ENCODE measurements around the gene AVPR2. TPM values are rescaled to one million over a fixed set of nuclear protein-coding genes. Genes with fewer than 3 reads are reported as not detected.

The AVPR2 gene
- polyA plus RNA-seq, 1 donor from 2014 or later = not detected

DNA sequence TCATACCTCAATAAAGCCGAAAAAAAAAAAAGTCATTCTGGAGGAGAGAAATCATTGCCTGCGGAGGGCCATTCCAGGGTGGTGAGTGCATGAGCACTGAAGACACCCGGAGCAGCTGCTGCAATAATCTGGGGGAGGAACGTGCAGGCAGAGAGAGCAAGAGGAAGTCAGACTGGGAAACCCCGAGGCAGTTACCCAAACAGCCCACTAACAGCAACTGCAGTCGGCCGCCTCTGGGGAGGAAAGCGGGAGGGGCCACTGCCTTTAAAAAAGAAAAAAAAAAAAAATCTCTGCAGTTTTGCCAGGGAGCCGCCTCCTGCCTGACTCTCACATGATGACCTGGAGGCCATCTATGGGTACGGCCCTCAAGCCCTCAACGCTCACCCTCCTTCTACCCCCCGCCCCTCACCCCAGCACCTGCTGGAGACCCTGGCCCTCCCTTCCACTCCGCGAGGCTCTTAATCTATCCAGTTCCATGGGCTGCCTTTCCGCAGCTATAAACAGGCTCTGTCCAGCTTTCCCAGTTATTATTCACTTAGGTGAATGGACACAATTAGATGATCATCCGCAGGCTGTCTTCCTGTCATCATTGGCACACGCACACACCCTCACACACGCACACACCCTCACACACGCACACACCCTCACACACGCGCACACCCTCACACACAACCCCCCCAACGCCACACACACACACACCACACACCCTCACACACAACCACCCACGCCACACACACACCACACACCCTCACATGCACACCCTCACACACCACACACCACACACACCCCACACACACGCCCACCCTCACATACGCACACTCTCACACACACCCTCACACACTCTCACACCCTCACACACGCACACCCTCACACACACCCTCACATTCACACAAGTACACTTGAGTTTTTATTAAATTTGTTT, 3.4 kb upstream of the AVPR2 start:
- Histone ChIP-seq H2AFZ (ENCODE audit: low read depth, low read length) (no peak overlapping the region), H3K27ac (ENCODE audit: low read length) (no peak overlapping the region), H3K27me3 (ENCODE audit: insufficient read depth, low read depth, low read length) (no peaks in the 10 kb centered on the region), H3K9ac (ENCODE audit: low read length) (no peak overlapping the region), H3K9me3 (ENCODE audit: low read length) (no peaks in the 10 kb centered on the region), H3K36me3 (ENCODE audit: insufficient read depth, low read length) (no peaks in the 10 kb centered on the region), H4K20me1 (ENCODE audit: insufficient read depth) (no peaks in the 10 kb centered on the region), H3K9me2 (ENCODE audit: insufficient read depth, low read length) (no peaks in the 10 kb centered on the region), H3K4me3 (ENCODE audit: low read length) (no peak overlapping the region), H3K4me2 (ENCODE audit: low read length) (no peak overlapping the region), H3F3A (ENCODE audit: insufficient read depth, low read length, poor library complexity, severe bottlenecking) (no peaks in the 10 kb centered on the region), H3K79me2 (replicated peaks; ENCODE audit: insufficient read depth, low read length) (no peaks in the 10 kb centered on the region)
- TF ChIP-seq REST (IDR thresholded peaks at IDR 0.05; ENCODE audit: borderline replicate concordance) (no peak), SMC3 (conservative IDR thresholded peaks at IDR 0.05; ENCODE audit: poor library complexity) (no peak), EZH2 (IDR thresholded peaks at IDR 0.05; ENCODE audit: borderline replicate concordance, insufficient read depth, low read length, poor library complexity, severe bottlenecking) (no peak), EP300 (conservative IDR thresholded peaks at IDR 0.05; ENCODE audit: poor library complexity, severe bottlenecking) (no peak), MXI1 (conservative IDR thresholded peaks at IDR 0.05; ENCODE audit: poor library complexity, severe bottlenecking) (no peak), RAD21 (conservative IDR thresholded peaks at IDR 0.05) (no peak), POLR2AphosphoS5 (IDR thresholded peaks at IDR 0.05) (no peak), TAF1 (IDR thresholded peaks at IDR 0.05; ENCODE audit: low read depth) (no peak), CTCF (IDR thresholded peaks at IDR 0.05; ENCODE audit: poor library complexity, severe bottlenecking) (no peak)

DNA sequence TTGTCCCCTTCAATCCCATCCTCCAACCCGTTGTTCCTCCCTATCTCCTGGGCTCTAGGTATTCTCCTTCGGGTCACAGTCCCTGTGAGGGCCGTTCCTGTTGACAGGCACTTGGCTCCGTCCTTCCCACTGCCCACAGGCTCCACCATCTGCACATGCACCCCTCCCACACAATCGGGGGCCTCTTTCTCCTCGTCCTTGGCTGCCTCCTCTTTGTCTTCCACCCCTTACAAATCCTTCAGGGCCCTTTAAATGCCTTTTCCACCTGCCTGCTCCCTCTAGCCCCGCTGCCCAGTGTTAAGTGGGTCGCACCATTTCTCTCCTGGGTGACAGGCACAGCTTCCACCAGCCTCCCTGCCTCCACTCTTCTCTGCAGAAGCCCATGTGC, 2.7 kb upstream of the AVPR2 start:
- Histone ChIP-seq H3K9ac (ENCODE audit: low read length) (no peak overlapping the region), H2AFZ (ENCODE audit: low read depth, low read length) (no peak overlapping the region), H3K27me3 (ENCODE audit: insufficient read depth, low read depth, low read length) (no peaks in the 10 kb centered on the region), H3K9me2 (ENCODE audit: insufficient read depth, low read length) (no peaks in the 10 kb centered on the region), H3K36me3 (ENCODE audit: insufficient read depth, low read length) (no peaks in the 10 kb centered on the region), H3F3A (ENCODE audit: insufficient read depth, low read length, poor library complexity, severe bottlenecking) (no peaks in the 10 kb centered on the region), H3K79me2 (replicated peaks; ENCODE audit: insufficient read depth, low read length) (no peaks in the 10 kb centered on the region), H3K27ac (ENCODE audit: low read length) (no peak overlapping the region), H3K9me3 (ENCODE audit: low read length) (no peaks in the 10 kb centered on the region), H3K4me2 (ENCODE audit: low read length) (no peak overlapping the region), H3K4me3 (ENCODE audit: low read length) (no peak overlapping the region), H4K20me1 (ENCODE audit: insufficient read depth) (no peaks in the 10 kb centered on the region)
- TF ChIP-seq RAD21 (conservative IDR thresholded peaks at IDR 0.05) = no peak
- TF ChIP-seq CTCF (IDR thresholded peaks at IDR 0.05; ENCODE audit: poor library complexity, severe bottlenecking) = no peak
- TF ChIP-seq EZH2 (IDR thresholded peaks at IDR 0.05; ENCODE audit: borderline replicate concordance, insufficient read depth, low read length, poor library complexity, severe bottlenecking) = no peak
- TF ChIP-seq MXI1 (conservative IDR thresholded peaks at IDR 0.05; ENCODE audit: poor library complexity, severe bottlenecking) = no peak
- TF ChIP-seq REST (IDR thresholded peaks at IDR 0.05; ENCODE audit: borderline replicate concordance) = no peak
- TF ChIP-seq POLR2AphosphoS5 (IDR thresholded peaks at IDR 0.05) = no peak

All from neural cell (in vitro differentiated cells).